ENCODE data around the gene DCST1. TPM values are rescaled to one million over a fixed set of nuclear protein-coding genes. Genes with fewer than 3 reads are reported as not detected.
A peak's percentile ranks its signal among the peaks of the same experiment; 100 is the strongest.

DCST1 gene
- total RNA-seq, 1 experiment from 2014 or later = 0.32 TPM

GRCh38 chr1:155057788-155058211 is 24.2 kb downstream of the DCST1 start:
- no peak for DNase-seq (ENCODE audit: low read depth, low spot score)
- RAD21 ChIA-PET (ENCODE audit: low non-redundant PET in 1 of 2, low total read pairs in 2 of 2, uncharacterized antibody in 2 of 2, unreplicated experiment in 2 of 2) = no interaction called here
- no peak overlapping the region for H3K4me3 ChIP-seq (replicated peaks in 1 of 2; ENCODE audit: low read depth in 1 of 2, low read length in 2 of 2)
- peaks cover 12 to 24% of the 10 kb centered on the region in 2 experiments for H3K4me1 ChIP-seq (ENCODE audit: control insufficient read depth in 1 of 2, insufficient read depth in 2 of 2, low read length in 2 of 2)
- peak; percentile 21; the same call in 1 of the 2 replicates for ATAC-seq
- intact Hi-C loops (cut with micrococcal nuclease) = no loop called here
- no TSS peak for BruUV-seq (replicated peaks)
- no peaks in the 10 kb centered on the region for H4K20me1 ChIP-seq (ENCODE audit: insufficient read depth)
- H3K9me3 ChIP-seq (ENCODE audit: control insufficient read depth in 1 of 2, insufficient read depth in 1 of 2, low read depth in 1 of 2, low read length in 2 of 2) = no peaks in the 10 kb centered on the region
- H3K27ac ChIP-seq (ENCODE audit: low read depth, low read length) = no peak overlapping the region
- H3K36me3 ChIP-seq (ENCODE audit: control insufficient read depth in 1 of 2, insufficient read depth in 2 of 2, low read length in 2 of 2) = peaks cover 30 to 42% of the 10 kb centered on the region in 2 experiments
- POLR2A ChIA-PET = no interaction called here
- H2AFZ ChIP-seq (ENCODE audit: low read depth, low read length, poor library complexity, severe bottlenecking) = no peak overlapping the region
- H3K4me2 ChIP-seq (ENCODE audit: low read length) = no peak overlapping the region
- peaks cover 23% of the 10 kb centered on the region; the same call in 1 of the 2 replicates for H3K79me2 ChIP-seq (ENCODE audit: insufficient read depth, low read length)
- H3K27me3 ChIP-seq (ENCODE audit: insufficient read depth, low read length) = no peaks in the 10 kb centered on the region
- no peak overlapping the region for H3K9ac ChIP-seq (ENCODE audit: low read length)
- CTCF ChIA-PET = interaction anchor here (1.0 to 1.3 kb wide), 2 partner anchors 27 to 65 kb away, joined by 4 read pairs; partner anchors contain the start of gene LENEP
- H3K9me2 ChIP-seq (ENCODE audit: insufficient read depth) = no peaks in the 10 kb centered on the region
- no peak for TF ChIP-seq MAX (IDR thresholded peaks at IDR 0.05)
- peak in 2 of 3 experiments; percentile 39 to 55; a peak in 4 of 6 replicates for TF ChIP-seq CTCF (IDR thresholded peaks at IDR 0.05 in 2 of 3, conservative IDR thresholded peaks at IDR 0.05 in 1 of 3; ENCODE audit: borderline replicate concordance in 1 of 3, insufficient read depth in 1 of 3, low read depth in 2 of 3, low read length in 2 of 3)
- no peak for TF ChIP-seq ZNF274 (IDR thresholded peaks at IDR 0.05; ENCODE audit: low read depth, low read length)

- Histone ChIP-seq H4K20me1 (ENCODE audit: insufficient read depth) (no peaks in the 10 kb centered on the region), H3K79me2 (ENCODE audit: insufficient read depth, low read length) (peaks cover 7% of the 10 kb centered on the region; the same call in 1 of the 2 replicates), H3K36me3 (ENCODE audit: control insufficient read depth in 1 of 2, insufficient read depth in 2 of 2, low read length in 2 of 2) (peaks cover 17 to 32% of the 10 kb centered on the region in 2 experiments), H3K9me3 (ENCODE audit: control insufficient read depth in 1 of 2, insufficient read depth in 1 of 2, low read depth in 1 of 2, low read length in 2 of 2) (no peaks in the 10 kb centered on the region), H3K4me3 (replicated peaks in 1 of 2; ENCODE audit: low read depth in 1 of 2, low read length in 2 of 2) (no peak overlapping the region), H2AFZ (ENCODE audit: low read depth, low read length, poor library complexity, severe bottlenecking) (no peak overlapping the region), H3K9me2 (ENCODE audit: insufficient read depth) (no peaks in the 10 kb centered on the region), H3K4me1 (ENCODE audit: control insufficient read depth in 1 of 2, insufficient read depth in 2 of 2, low read length in 2 of 2) (peaks cover 21 to 35% of the 10 kb centered on the region in 2 experiments), H3K27me3 (ENCODE audit: insufficient read depth, low read length) (no peaks in the 10 kb centered on the region), H3K27ac (ENCODE audit: low read depth, low read length) (no peak overlapping the region; the same call in 1 of the 2 replicates), H3K4me2 (ENCODE audit: low read length) (no peak overlapping the region), H3K9ac (ENCODE audit: low read length) (no peak overlapping the region)
- intact Hi-C loops (cut with micrococcal nuclease) = loop anchor here (1.0 to 5.0 kb wide), 4 partner anchors 88 to 503 kb away; partner anchors contain the start of genes CKS1B, SHC1 and UBE2Q1
- ChIA-PET CTCF (interaction anchor here (1.0 to 2.1 kb wide), 8 partner anchors 8 to 123 kb away, joined by 3 to 21 read pairs (median 6); partner anchors contain the start of genes ADAM15 and PBXIP1), POLR2A (interaction anchor here (1.4 kb wide), 1 partner anchor 15 kb away, joined by 5 read pairs; no protein-coding TSS in a partner anchor), RAD21 (ENCODE audit: low non-redundant PET in 1 of 2, low total read pairs in 2 of 2, uncharacterized antibody in 2 of 2, unreplicated experiment in 2 of 2) (no interaction called here)
- DNase-seq (ENCODE audit: low read depth, low spot score) (no peak), ATAC-seq (no peak)
- no TSS peak for BruUV-seq (replicated peaks)
- TF ChIP-seq REST (IDR thresholded peaks at IDR 0.05; ENCODE audit: low read depth) (no peak), ATF3 (IDR thresholded peaks at IDR 0.05) (no peak), YY1 (IDR thresholded peaks at IDR 0.05; ENCODE audit: extremely low read depth, insufficient replicate concordance, low read depth, low read length) (no peak), RAD21 (IDR thresholded peaks at IDR 0.05; ENCODE audit: low read depth) (no peak)
Measured at GRCh38 chr1:155060736-155061135, 27.1 kb downstream of the DCST1 start.
